OCI-LY1 (cell line): ENCODE results near the gene SLC22A2.

Source experiments
- EZH2 ChIP-seq: fragments of 200-600 bp; sonication (generic), shearing (Covaris generic); IDR thresholded peaks from 2 replicates; pipeline ENCODE4 v1.8.0; 2017; ENCODE audit warnings: borderline replicate concordance, mixed run types, mild to moderate bottlenecking, antibody characterized with exemption, low read length, moderate library complexity, mixed read lengths
- TF ChIP-seq, protein P1 (sequence below): fragments of 200-600 bp; sonication (generic), shearing (Covaris generic); IDR thresholded peaks from 2 replicates; pipeline ENCODE4 v1.5.1; 2017; ENCODE audit warnings: mild to moderate bottlenecking, antibody characterized with exemption, low read length, moderate library complexity, mixed read lengths

DNA sequence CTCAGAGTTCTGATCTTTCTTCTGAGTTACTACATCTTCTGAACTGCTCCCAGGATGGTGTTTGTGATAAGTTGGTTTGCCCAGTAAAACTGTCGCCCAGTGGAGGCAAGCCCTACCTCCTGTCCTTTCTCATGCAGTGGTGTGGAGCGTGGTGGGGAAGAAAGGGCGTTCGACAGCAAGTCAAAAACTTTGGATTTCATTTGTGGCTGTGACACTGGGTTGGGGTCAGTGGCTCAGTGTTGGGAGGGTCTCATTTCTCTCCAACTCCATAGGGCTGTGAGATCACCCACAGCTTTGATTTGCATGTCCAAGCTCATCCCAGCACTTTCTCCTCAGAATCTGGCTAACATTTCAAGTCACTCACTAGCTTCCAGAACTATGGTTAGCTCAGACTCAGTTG is 17.5 kb upstream of the SLC22A2 start:
- TF ChIP-seq, protein P1, sequence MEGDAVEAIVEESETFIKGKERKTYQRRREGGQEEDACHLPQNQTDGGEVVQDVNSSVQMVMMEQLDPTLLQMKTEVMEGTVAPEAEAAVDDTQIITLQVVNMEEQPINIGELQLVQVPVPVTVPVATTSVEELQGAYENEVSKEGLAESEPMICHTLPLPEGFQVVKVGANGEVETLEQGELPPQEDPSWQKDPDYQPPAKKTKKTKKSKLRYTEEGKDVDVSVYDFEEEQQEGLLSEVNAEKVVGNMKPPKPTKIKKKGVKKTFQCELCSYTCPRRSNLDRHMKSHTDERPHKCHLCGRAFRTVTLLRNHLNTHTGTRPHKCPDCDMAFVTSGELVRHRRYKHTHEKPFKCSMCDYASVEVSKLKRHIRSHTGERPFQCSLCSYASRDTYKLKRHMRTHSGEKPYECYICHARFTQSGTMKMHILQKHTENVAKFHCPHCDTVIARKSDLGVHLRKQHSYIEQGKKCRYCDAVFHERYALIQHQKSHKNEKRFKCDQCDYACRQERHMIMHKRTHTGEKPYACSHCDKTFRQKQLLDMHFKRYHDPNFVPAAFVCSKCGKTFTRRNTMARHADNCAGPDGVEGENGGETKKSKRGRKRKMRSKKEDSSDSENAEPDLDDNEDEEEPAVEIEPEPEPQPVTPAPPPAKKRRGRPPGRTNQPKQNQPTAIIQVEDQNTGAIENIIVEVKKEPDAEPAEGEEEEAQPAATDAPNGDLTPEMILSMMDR: no peak
- no peak for TF ChIP-seq EZH2
